ENCODE data around the gene POMZP3. TPM values are rescaled to one million over a fixed set of nuclear protein-coding genes. Genes with fewer than 3 reads are reported as not detected.

Gene POMZP3
- 3.3 and 4.1 TPM in 2 replicates for total RNA-seq

DNA sequence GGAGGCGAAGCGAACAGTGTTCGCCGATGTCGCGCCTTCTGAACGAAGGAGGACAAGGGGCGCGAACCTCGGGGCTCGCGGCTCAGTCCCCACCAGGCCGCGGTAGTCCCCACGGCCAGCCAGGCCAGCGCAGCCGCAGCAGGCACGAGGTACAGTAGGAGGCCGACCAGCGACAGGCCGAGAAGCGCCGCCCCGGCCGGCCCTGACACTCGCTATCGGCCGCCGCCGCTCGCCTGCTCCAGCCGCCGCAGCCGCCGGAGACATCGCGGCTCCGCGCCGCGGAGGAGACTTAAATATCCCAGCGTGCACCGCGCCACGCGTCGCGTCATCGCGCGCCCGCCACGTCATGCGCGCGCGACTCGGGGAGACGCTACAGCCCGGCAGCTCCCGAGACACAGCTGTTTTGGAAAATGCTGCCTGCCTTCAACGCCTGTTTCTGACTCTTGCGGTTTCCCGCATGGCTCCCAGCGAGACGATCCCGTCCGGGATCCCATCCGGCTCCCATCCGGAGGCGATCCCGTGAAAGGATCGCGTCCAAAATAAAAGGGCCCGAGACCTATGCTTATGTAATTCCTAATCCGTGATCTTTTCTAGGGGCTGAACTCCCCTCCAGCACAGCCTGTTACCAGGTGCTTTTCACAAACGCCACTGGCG is at the start of gene POMZP3:
TSS of gene POMZP3 (minus strand) at position 291 of the 654 bp plus-strand sequence. CDS start 1,215 bp downstream, outside the sequence.

Other genes with a start within 250 kb of the POMZP3 start
- 0.32 and 1.2 TPM in 2 replicates for gene SSC4D, start 217.6 kb downstream of the POMZP3 start, total RNA-seq
- gene ZP3, start 202.3 kb downstream of the POMZP3 start, total RNA-seq = 1.6 and 2.3 TPM in 2 replicates
- gene DTX2, start 165.6 kb downstream of the POMZP3 start, total RNA-seq = 14.3 and 20.0 TPM in 2 replicates
- 0.81 TPM in 1 of 2 replicates, not detected in the other for gene UPK3B, start 116.7 kb downstream of the POMZP3 start, total RNA-seq
- 0.16 TPM in 1 of 2 replicates, not detected in the other for gene SPDYE16, start 84.0 kb downstream of the POMZP3 start, total RNA-seq

Measured in hair follicle dermal papilla cell (primary cell).